Fibroblast of mammary gland (primary cell): Measurements from ENCODE around the gene SLITRK2.

Source experiments
- DNase-seq: peaks from one replicate; pipeline ENCODE4 v3.0.0-alpha.2; 2010; ENCODE audit warnings: low read depth
- H3K4me3 ChIP-seq: 2 replicates; pipeline ENCODE4 v1.5.1; 2011; ENCODE audit warnings: low read depth, mild to moderate bottlenecking, low read length, moderate library complexity; ENCODE audit not compliant: control insufficient read depth
- TF ChIP-seq, protein P1 (sequence below): conservative IDR thresholded peaks from 2 replicates; pipeline ENCODE4 v1.5.1; 2011; ENCODE audit warnings: low read depth, low read length, inconsistent platforms; ENCODE audit not compliant: control insufficient read depth, insufficient read depth

SLITRK2 gene, protein sequence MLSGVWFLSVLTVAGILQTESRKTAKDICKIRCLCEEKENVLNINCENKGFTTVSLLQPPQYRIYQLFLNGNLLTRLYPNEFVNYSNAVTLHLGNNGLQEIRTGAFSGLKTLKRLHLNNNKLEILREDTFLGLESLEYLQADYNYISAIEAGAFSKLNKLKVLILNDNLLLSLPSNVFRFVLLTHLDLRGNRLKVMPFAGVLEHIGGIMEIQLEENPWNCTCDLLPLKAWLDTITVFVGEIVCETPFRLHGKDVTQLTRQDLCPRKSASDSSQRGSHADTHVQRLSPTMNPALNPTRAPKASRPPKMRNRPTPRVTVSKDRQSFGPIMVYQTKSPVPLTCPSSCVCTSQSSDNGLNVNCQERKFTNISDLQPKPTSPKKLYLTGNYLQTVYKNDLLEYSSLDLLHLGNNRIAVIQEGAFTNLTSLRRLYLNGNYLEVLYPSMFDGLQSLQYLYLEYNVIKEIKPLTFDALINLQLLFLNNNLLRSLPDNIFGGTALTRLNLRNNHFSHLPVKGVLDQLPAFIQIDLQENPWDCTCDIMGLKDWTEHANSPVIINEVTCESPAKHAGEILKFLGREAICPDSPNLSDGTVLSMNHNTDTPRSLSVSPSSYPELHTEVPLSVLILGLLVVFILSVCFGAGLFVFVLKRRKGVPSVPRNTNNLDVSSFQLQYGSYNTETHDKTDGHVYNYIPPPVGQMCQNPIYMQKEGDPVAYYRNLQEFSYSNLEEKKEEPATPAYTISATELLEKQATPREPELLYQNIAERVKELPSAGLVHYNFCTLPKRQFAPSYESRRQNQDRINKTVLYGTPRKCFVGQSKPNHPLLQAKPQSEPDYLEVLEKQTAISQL

DNA sequence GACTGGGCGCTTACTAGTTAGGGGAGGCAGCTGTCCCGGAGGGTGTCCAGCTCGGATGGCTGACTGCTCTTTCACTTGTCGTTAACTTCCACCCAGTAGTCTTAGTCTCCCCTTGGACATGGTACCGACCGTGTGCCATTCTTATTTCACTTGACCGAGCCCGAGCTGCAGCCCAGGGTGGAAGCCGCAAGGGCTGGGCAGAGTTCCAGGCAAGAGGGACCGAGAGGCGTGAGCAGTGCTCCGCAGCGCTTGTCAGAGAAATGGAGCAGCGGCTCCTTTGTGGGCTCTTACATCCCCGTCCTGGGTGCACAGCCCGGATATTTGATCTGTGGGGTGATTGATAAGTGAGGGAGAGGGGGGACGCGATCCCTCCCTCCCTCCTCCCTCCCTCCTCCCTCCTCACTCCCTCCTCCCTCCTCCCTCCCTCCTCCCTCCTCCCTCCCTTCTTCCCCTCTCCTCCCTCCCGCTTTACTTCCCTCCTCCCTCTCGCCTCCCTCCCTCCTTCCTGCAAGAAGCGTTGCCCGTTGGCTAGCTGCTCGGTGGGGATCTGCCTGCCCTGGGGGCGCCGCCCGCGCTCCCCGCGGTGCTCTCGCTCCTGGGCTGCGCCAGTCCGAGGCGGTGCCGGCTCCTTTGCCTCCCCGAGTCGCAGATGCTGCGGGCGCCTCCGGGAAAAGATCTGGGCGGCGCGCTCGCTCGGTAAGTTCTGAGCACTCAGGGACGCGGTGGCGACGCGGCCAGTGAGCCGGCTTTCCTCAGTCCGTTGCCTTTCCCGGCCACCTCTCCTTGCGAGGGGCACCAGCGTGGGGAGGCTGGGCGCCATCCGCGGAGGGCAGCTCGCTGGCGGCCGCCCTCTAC, at the start of gene SLITRK2:
SLITRK2 (plus strand) TSS at position 499 of the 855 bp plus-strand sequence. CDS start 4,597 bp downstream, outside the sequence.
- peak; percentile 2 for DNase-seq
- no peak within 1 kb of the TSS for H3K4me3 ChIP-seq
- TF ChIP-seq, protein P1, sequence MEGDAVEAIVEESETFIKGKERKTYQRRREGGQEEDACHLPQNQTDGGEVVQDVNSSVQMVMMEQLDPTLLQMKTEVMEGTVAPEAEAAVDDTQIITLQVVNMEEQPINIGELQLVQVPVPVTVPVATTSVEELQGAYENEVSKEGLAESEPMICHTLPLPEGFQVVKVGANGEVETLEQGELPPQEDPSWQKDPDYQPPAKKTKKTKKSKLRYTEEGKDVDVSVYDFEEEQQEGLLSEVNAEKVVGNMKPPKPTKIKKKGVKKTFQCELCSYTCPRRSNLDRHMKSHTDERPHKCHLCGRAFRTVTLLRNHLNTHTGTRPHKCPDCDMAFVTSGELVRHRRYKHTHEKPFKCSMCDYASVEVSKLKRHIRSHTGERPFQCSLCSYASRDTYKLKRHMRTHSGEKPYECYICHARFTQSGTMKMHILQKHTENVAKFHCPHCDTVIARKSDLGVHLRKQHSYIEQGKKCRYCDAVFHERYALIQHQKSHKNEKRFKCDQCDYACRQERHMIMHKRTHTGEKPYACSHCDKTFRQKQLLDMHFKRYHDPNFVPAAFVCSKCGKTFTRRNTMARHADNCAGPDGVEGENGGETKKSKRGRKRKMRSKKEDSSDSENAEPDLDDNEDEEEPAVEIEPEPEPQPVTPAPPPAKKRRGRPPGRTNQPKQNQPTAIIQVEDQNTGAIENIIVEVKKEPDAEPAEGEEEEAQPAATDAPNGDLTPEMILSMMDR = no peak

DNA sequence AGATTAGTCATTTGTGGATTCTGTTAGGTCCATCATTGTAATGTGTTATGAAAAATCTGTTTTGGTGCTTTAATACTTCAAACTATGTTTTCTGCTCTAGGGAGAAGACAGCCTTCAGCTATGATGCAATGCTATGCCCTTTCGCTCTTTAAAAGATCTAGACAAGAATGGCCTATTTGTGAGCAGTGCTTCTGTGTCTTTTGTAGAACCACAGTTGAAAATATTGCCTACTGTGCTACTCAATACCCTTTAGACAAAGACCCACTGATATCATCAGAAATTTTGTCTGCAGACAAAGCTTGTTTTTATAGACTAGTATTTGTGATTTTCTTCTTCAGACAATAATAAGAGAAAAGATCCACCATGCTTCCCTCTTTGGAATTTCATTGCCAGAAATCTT, 44.6 kb upstream of the SLITRK2 start:
- H3K4me3 ChIP-seq = no peak overlapping the region
- DNase-seq = no peak
- TF ChIP-seq, protein P1 = no peak

DNA sequence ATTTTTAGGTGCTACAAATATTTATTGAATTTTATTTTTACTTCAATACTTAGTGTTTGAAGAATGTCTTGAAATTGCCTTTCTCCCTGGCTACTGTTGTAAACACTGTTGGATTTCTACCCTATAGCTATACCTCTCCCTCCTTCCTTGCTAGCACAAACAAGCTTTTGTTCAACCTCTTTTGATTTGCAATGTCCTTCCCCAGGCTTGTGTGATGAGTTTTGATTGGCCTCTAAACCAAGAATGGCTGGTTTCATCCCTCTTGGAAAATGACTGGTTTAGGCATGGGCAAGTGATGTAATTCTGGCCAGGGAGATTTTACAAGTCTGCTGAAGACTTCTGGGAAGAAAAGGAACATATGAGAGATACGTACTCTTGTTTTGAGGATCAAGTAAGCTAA, 25.3 kb upstream of the SLITRK2 start:
- DNase-seq = no peak
- TF ChIP-seq, protein P1 = no peak
- H3K4me3 ChIP-seq = no peak overlapping the region

DNA sequence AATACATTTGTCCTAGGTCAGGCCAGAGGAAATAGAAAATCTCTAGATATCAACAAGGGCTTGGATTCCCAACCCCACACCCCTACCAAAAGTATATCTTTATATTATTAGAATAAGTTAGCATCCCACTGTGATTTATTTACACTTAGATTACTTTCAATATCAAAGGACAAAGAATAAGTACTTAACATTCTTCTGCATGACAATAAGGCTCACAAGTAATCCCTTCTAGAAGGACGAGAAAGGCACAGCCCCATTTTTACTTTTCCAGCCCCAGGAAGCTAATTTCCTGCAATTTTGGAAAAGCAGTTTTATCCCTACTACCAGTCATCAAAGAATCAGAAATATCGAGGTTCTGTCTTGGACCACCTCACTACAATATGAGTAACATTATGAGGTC, 14.1 kb upstream of the SLITRK2 start:
- no peak for DNase-seq
- no peak overlapping the region for H3K4me3 ChIP-seq
- TF ChIP-seq, protein P1 = no peak

DNA sequence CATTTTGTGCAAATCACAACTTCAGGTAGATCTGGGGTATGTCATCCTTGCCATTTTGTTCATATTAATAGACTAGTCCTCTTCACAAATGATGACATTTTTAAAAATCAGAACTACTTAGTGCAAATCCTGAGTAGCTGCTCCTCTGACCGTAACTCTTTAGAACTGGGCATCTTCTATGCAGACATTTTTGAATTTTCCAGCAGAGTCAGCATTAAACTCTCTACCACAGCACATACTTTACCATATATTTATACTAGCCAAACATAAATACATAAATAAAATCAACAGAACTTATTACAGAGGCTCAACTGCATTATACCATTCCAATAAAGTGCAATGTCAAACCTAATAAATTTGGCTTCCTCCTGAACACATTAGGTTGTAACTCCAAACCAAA, 4.5 kb upstream of the SLITRK2 start:
- TF ChIP-seq, protein P1 = no peak
- no peak for DNase-seq

More for the DNA sequence above, 4.5 kb upstream of the SLITRK2 start:
- no peak overlapping the region for H3K4me3 ChIP-seq
